HepG2 (cell line): ENCODE measurements around the gene TBL2. TPM values are rescaled to one million over a fixed set of nuclear protein-coding genes. Genes with fewer than 3 reads are reported as not detected.

Source experiments
- ATAC-seq: fragments of 200-7000 bp; cut with Tn5 transposase; 3 replicates; pipeline ENCODE4 v1.9.1; 2020; ENCODE audit warnings: mild to moderate bottlenecking, moderate library complexity
- BruUV-seq: library from RNA; stranded (reverse); fragments of 400-500 nt; replicated peaks from 2 replicates; lab custom pipeline; 2021; lab: Mats Ljungman, UMichigan
- CTCF ChIA-PET: fragments of 300-600 bp; formaldehyde crosslinking; extraction: SDS; loops from one replicate; lab custom pipeline; 2021; ENCODE audit warnings: low total read pairs, inconsistent platforms, low intra/inter-chr PET ratio; lab: Yijun Ruan, JAX
- POLR2A ChIA-PET: fragments of 350-600 bp; sonication (Branson Sonifier 250); formaldehyde crosslinking; loops from one replicate; lab custom pipeline; 2020; ENCODE audit warnings: antibody characterized with exemption, inconsistent platforms; lab: Yijun Ruan, JAX
- DNase-seq: peaks from one replicate; pipeline ENCODE4 v3.0.0-alpha.2; 2015; ENCODE audit warnings: low spot score
- FAIRE-seq: peaks from 3 replicates; lab custom pipeline; 2011; peaks lifted over from hg19 to GRCh38; lab: Jason Lieb, UNC
- H2AFZ ChIP-seq: one replicate; pipeline ENCODE4 v1.6.1; 2011; ENCODE audit warnings: low read length, inconsistent platforms
- H3K27ac ChIP-seq: fragments of 300-600 bp; 3 replicates; pipeline ENCODE4 v1.8.0; 2011; ENCODE audit warnings: mixed run types, mild to moderate bottlenecking, mixed read lengths, low read length, inconsistent platforms; ENCODE audit not compliant: insufficient read depth; ENCODE audit errors: extremely low read length
- H3K27me3 ChIP-seq, 2 experiments: fragments of 200-600 bp in 1 of 2; 2 replicates in 1 of 2; 3 replicates in 1 of 2; pipeline versions ENCODE4 v1.6.0 to v1.8.0; 2011; ENCODE audit warnings: low read length in 2 of 2, mild to moderate bottlenecking in 2 of 2, moderate library complexity in 2 of 2, inconsistent platforms in 1 of 2; ENCODE audit not compliant: insufficient read depth in 2 of 2, control insufficient read depth in 1 of 2
- H3K36me3 ChIP-seq, 2 experiments: fragments of 200-600 bp in 1 of 2; replicated peaks in 1 of 2; 2 replicates in 1 of 2; 3 replicates in 1 of 2; pipeline versions ENCODE4 v1.5.1 to v1.8.0; 2011; ENCODE audit warnings: low read length in 2 of 2, inconsistent platforms in 1 of 2; ENCODE audit not compliant: insufficient read depth in 2 of 2, control insufficient read depth in 1 of 2
- H3K4me1 ChIP-seq: 2 replicates; pipeline ENCODE4 v1.5.1; 2012; ENCODE audit warnings: low read length, inconsistent platforms; ENCODE audit not compliant: insufficient read depth
- H3K4me2 ChIP-seq: 2 replicates; pipeline ENCODE4 v1.6.0; 2011; ENCODE audit warnings: low read depth, low read length, inconsistent platforms
- H3K4me3 ChIP-seq, 3 experiments: fragments of 200-600 bp in 1 of 3; sonication (generic), shearing (Covaris generic) in 1 of 3; replicated peaks in 1 of 3; 2 replicates each; pipeline ENCODE4 v1.5.1; 2011 to 2016; ENCODE audit warnings: low read length in 3 of 3, inconsistent platforms in 2 of 3, low read depth in 2 of 3, mild to moderate bottlenecking in 2 of 3, control low read depth in 1 of 3, mixed read lengths in 1 of 3; ENCODE audit not compliant: insufficient read depth in 1 of 3
- H3K79me2 ChIP-seq: one replicate; pipeline ENCODE4 v1.6.1; 2011; ENCODE audit warnings: low read length, inconsistent platforms; ENCODE audit not compliant: insufficient read depth
- H3K9ac ChIP-seq: 2 replicates; pipeline ENCODE4 v1.6.0; 2011; ENCODE audit warnings: mild to moderate bottlenecking, low read depth, low read length, inconsistent platforms; ENCODE audit not compliant: insufficient read depth
- H3K9me3 ChIP-seq: 2 replicates; pipeline ENCODE4 v1.5.1; 2012; ENCODE audit warnings: mild to moderate bottlenecking, low read length
- H4K20me1 ChIP-seq: 2 replicates; pipeline ENCODE4 v1.6.0; 2011; ENCODE audit warnings: inconsistent platforms, mild to moderate bottlenecking, low read length, moderate library complexity; ENCODE audit not compliant: insufficient read depth
- ASH2L ChIP-seq: fragments of 300-600, 200-600 bp; sonication (generic); IDR thresholded peaks from 2 replicates; pipeline ENCODE4 v1.7.0; 2017; ENCODE audit warnings: low read depth, mild to moderate bottlenecking, moderate library complexity, mixed read lengths, low read length; ENCODE audit not compliant: insufficient read length
- CEBPB ChIP-seq: IDR thresholded peaks from 2 replicates; pipeline ENCODE4 v1.6.1; 2011; ENCODE audit warnings: low read depth, low read length, improper control_type of control experiment, borderline replicate concordance
- FOSL2 ChIP-seq: sonication (generic); formaldehyde crosslinking; IDR thresholded peaks from 2 replicates; pipeline ENCODE4 v1.4.0; 2020; ENCODE audit warnings: missing genetic modification reagents
- MAFK ChIP-seq, 2 experiments: IDR thresholded peaks in 1 of 2; conservative IDR thresholded peaks in 1 of 2; 2 replicates each; pipeline ENCODE4 v1.6.1; 2011; ENCODE audit warnings: improper control_type of control experiment in 2 of 2, low read length in 2 of 2
- RARA ChIP-seq: IDR thresholded peaks from 2 replicates; pipeline ENCODE4 v1.6.1; 2016; ENCODE audit warnings: missing genetic modification reagents, missing compliant biosample characterization
- TBL1XR1 ChIP-seq: fragments of 150-350 bp; IDR thresholded peaks from 2 replicates; pipeline ENCODE4 v1.6.1; 2014; ENCODE audit warnings: borderline replicate concordance, low read length; ENCODE audit not compliant: partially characterized antibody
- ZBTB49 ChIP-seq: sonication (generic); formaldehyde crosslinking; IDR thresholded peaks from 2 replicates; pipeline ENCODE4 v1.4.0; 2020; ENCODE audit warnings: missing genetic modification reagents, borderline replicate concordance
- ZNF18 ChIP-seq: sonication (generic); formaldehyde crosslinking; IDR thresholded peaks from 2 replicates; pipeline ENCODE4 v1.8.0; 2022; ENCODE audit warnings: mild to moderate bottlenecking, missing genetic modification reagents; ENCODE audit not compliant: insufficient replicate concordance
- ZNF563 ChIP-seq: sonication (generic); formaldehyde crosslinking; IDR thresholded peaks from 2 replicates; pipeline ENCODE4 v1.8.0; 2022; ENCODE audit warnings: mild to moderate bottlenecking, moderate library complexity, missing genetic modification reagents
- ZNF704 ChIP-seq: sonication (generic); formaldehyde crosslinking; IDR thresholded peaks from 2 replicates; pipeline ENCODE4 v1.8.1; 2023; ENCODE audit warnings: mild to moderate bottlenecking, inconsistent platforms, moderate library complexity, missing genetic modification reagents, borderline replicate concordance
- ZNF720 ChIP-seq: sonication (generic); formaldehyde crosslinking; IDR thresholded peaks from 2 replicates; pipeline ENCODE4 v1.4.0; 2020; ENCODE audit warnings: missing genetic modification reagents
- ZNF772 ChIP-seq: sonication (generic); formaldehyde crosslinking; IDR thresholded peaks from 2 replicates; pipeline ENCODE4 v1.5.0; 2020; ENCODE audit warnings: mild to moderate bottlenecking, missing genetic modification reagents
- WGBS: methylation state at CpG from one replicate; pipeline ENCODE4 v1.1.6; 2017; ENCODE audit warnings: low lambda C conversion rate; 5-methylcytosine and 5-hydroxymethylcytosine counted together
- in situ Hi-C: cut with HindIII; loops from 2 replicates; pipeline ENCODE4 v1.10.0; 2017; ENCODE audit warnings: low pct_unique_long_range_greater_than_20kb; ENCODE audit not compliant: extremely low pct_ligation_motif_present
- intact Hi-C: fragments of 100-400 bp; cut with micrococcal nuclease; formaldehyde crosslinking; loops from one replicate; pipeline ENCODE4 v1.10.0; 2022; ENCODE audit not compliant: unreplicated experiment
- polyA plus RNA-seq, 8 experiments: library from polyadenylated mRNA; depleted of rRNA in 3 of 8; stranded (reverse) in 7 of 8; unstranded in 1 of 8; fragments of >200 nt; fragmentation: Illumina TruSeq in 4 of 8; extraction: Trizol in 4 of 8; gene quantifications; 2 replicates each; pipeline versions ENCODE4 v1.2.1 to v1.2.3, GENCODE V29; 2011 to 2016; ENCODE audit warnings: low read depth in 4 of 8, missing spikeins in 1 of 8, mixed read lengths in 1 of 8; ENCODE audit not compliant: insufficient read depth in 1 of 8
- total RNA-seq, 5 experiments: library from RNA; depleted of rRNA; stranded (reverse); fragments of >200 nt; fragmentation: Illumina TruSeq; extraction: Trizol; gene quantifications; 2 replicates each; pipeline ENCODE4 v1.2.3, GENCODE V29; 2016; ENCODE audit warnings: low read depth in 1 of 5

The TBL2 gene
- total and polyA plus RNA-seq, 2 of the 13 experiments (the other 11 are each of a cell fraction or from before 2014, with no cell fraction given), result 43.4 to 47.2 TPM

GRCh38 chr7:73560109-73560835, 18.1 kb downstream of the TBL2 start:
- ChIA-PET POLR2A (interaction anchor here (0.7 to 2.2 kb wide), 5 partner anchors 8 to 63 kb away, joined by 3 to 8 read pairs (median 4); partner anchors contain the start of genes BAZ1B and TBL2), CTCF (no interaction called here)
- H3K79me2 ChIP-seq, result peaks cover 14% of the 10 kb centered on the region
- peak; percentile 46 for DNase-seq
- peak overlapping the region in 1 of 3 experiments; percentile 24; a peak in 1 of 6 replicates for H3K4me3 ChIP-seq
- H3K4me2 ChIP-seq, result peak overlapping the region; percentile 69
- no peaks in the 10 kb centered on the region for H3K36me3 ChIP-seq
- peaks cover 5% of the 10 kb centered on the region; the same call in 1 of the 2 replicates for H4K20me1 ChIP-seq
- no TSS peak for BruUV-seq
- FAIRE-seq, result peak; percentile 30
- ATAC-seq, result peak; percentile 5; the same call in 1 of the 3 replicates
- in situ Hi-C loops, result no loop called here
- intact Hi-C loops, result no loop called here
- H3K4me1 ChIP-seq, result peaks cover 56% of the 10 kb centered on the region
- H3K27ac ChIP-seq, result no peak overlapping the region
- no peaks in the 10 kb centered on the region for H3K9me3 ChIP-seq
- peak overlapping the region; percentile 20 for H2AFZ ChIP-seq
- 12% methylated on average over 11 of the region's 11 CpGs for WGBS
- H3K27me3 ChIP-seq, result no peaks in the 10 kb centered on the region; a peak in 1 of 5 replicates
- H3K9ac ChIP-seq, result peak overlapping the region; percentile 7; the same call in 1 of the 2 replicates
- TF ChIP-seq ZBTB49 (CRISPR knock-in tag) (no peak), ZNF720 (CRISPR knock-in tag) (no peak), TBL1XR1 (no peak), ZNF704 (CRISPR knock-in tag) (no peak), MAFK (conservative IDR thresholded peaks at IDR 0.05 in 1 of 2, IDR thresholded peaks at IDR 0.05 in 1 of 2; ENCODE audit: low read length in 2 of 2) (0 out of 4 replicates have a peak, but pooled peaks of 1 of the 2 experiments have one; percentile 18), RARA (peak; percentile 51), ZNF563 (CRISPR knock-in tag) (no peak), CEBPB (peak; percentile 31; the same call in 1 of the 2 replicates), ZNF18 (no peak), ASH2L (no peak), FOSL2 (CRISPR knock-in tag) (peak; percentile 73), ZNF772 (no peak)
